ENCODE measurements around the gene KERA.

The KERA gene

DNA sequence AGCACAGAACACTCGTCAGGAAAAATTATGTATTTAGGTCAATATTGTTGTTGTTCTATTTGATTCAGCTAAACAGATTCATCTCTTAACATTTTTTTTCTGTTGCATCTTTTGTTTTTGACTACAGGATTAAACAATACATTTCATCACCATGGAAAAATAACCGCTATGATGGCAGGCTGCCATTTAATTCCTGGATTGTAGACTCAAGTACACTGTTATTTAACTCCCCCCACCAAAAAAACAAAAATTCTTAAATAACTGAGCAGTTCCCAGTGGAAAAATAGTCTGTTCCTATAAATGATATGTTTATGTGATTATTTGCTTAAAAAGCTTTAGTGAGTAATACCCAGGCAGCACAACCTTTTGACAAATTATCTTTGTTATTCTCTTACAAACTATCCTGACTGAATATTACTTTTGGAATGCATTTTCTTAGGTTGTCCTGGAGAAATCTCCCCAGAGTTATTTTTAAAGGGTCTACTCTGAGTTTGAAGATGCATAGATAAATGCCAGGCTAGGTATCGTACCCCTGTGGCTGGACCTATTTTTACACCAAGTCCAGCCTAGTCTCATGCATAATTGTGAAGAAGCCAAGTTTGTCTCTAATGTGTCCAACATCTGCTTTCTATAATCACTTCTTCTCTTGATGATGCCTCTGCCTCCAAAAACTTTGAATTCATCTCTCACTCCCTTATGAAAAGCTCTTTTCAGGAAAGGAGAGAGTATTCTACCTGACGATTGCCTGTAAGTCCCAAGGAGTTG, 3.7 kb downstream of the KERA start:
- DNase-seq (ENCODE audit: extremely low spot score): no peak
- TF ChIP-seq, protein P1, sequence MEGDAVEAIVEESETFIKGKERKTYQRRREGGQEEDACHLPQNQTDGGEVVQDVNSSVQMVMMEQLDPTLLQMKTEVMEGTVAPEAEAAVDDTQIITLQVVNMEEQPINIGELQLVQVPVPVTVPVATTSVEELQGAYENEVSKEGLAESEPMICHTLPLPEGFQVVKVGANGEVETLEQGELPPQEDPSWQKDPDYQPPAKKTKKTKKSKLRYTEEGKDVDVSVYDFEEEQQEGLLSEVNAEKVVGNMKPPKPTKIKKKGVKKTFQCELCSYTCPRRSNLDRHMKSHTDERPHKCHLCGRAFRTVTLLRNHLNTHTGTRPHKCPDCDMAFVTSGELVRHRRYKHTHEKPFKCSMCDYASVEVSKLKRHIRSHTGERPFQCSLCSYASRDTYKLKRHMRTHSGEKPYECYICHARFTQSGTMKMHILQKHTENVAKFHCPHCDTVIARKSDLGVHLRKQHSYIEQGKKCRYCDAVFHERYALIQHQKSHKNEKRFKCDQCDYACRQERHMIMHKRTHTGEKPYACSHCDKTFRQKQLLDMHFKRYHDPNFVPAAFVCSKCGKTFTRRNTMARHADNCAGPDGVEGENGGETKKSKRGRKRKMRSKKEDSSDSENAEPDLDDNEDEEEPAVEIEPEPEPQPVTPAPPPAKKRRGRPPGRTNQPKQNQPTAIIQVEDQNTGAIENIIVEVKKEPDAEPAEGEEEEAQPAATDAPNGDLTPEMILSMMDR (IDR thresholded peaks at IDR 0.05; ENCODE audit: control extremely low read depth, extremely low read depth, low read depth, missing control alignments): no peak
- CTCF ChIA-PET: no interaction called here
- POLR2A ChIA-PET: no interaction called here

GRCh38 chr12:91052026-91052425, 5.8 kb downstream of the KERA start:
- POLR2A ChIA-PET: no interaction called here
- CTCF ChIA-PET: no interaction called here
- TF ChIP-seq, protein P1 (IDR thresholded peaks at IDR 0.05; ENCODE audit: control extremely low read depth, extremely low read depth, low read depth, missing control alignments): no peak
- no peak for DNase-seq (ENCODE audit: extremely low spot score)

DNA sequence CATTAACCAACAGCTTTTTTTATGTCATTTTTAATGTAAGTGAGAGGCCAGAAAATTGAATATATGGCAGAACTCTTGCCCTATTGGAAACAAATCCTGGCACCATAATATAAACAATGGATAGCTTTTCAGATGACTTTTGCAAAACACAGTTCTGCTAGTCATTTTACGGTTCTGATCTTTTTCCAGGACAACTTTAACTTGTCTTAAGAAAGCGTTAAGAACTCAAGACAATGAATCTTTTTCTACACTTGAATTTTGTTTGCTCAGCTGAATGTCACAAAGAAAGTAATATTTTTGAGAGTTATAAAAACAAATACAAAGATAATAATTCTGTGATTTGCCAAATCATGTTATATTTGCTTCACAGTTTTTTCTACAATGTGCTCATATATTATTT, 13.2 kb downstream of the KERA start:
- ChIA-PET POLR2A (no interaction called here), CTCF (no interaction called here)
- DNase-seq (ENCODE audit: extremely low spot score): no peak
- TF ChIP-seq, protein P1 (IDR thresholded peaks at IDR 0.05; ENCODE audit: control extremely low read depth, extremely low read depth, low read depth, missing control alignments): no peak

GRCh38 chr12:91043408-91043807, 14.4 kb downstream of the KERA start:
- CTCF ChIA-PET: no interaction called here
- no peak for DNase-seq (ENCODE audit: extremely low spot score)
- POLR2A ChIA-PET: no interaction called here
- TF ChIP-seq, protein P1 (IDR thresholded peaks at IDR 0.05; ENCODE audit: control extremely low read depth, extremely low read depth, low read depth, missing control alignments): no peak

DNA sequence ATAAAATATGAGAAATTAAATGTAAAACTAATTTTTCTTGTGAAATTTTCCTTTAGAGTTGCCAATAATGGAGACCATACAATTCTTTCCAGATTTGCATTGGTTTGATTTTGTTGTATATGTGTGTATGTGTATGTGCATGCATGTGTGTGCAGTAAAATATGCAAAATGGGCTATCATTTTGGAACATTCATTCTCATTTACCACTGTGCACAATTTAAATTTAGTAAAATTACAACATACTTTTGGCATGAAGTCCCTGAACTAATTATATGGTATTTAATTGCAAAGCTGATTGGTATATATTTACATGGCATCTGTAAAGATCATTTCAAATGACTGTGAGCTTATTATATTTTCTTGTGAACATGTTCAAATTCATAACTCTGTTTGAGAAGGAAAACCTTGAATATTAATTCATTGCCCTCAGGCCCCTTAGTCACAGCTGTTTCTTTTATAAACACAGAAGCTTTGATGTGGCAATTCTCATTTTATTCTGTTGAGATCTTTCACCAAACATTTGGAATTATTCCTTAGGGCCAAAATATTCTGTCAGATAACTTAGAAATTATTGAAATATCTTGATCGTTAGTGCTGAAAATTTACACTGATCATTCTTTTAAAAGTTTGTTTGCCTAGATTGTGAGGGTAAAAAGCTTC, 17.6 kb downstream of the KERA start:
- TF ChIP-seq, protein P1 (IDR thresholded peaks at IDR 0.05; ENCODE audit: control extremely low read depth, extremely low read depth, low read depth, missing control alignments): no peak
- no peak for DNase-seq (ENCODE audit: extremely low spot score)
- ChIA-PET CTCF (no interaction called here), POLR2A (no interaction called here)

GRCh38 chr12:91037276-91037675, 20.5 kb downstream of the KERA start:
- ChIA-PET POLR2A (no interaction called here), CTCF (no interaction called here)
- no peak for DNase-seq (ENCODE audit: extremely low spot score)
- TF ChIP-seq, protein P1 (IDR thresholded peaks at IDR 0.05; ENCODE audit: control extremely low read depth, extremely low read depth, low read depth, missing control alignments): no peak
